HFFc6 (cell line): ENCODE data around the gene RNASE9. TPM values are rescaled to one million over a fixed set of nuclear protein-coding genes. Genes with fewer than 3 reads are reported as not detected.
"Not testable (repeated sequence)": the region's sequence is repeated elsewhere in the genome, so short reads cannot be mapped to it uniquely, and the experiment has no call there.

Experiments used
- DNase-seq: peaks from one replicate; pipeline ENCODE4 v3.0.0-alpha.2; 2018
- H3K27ac Mint-ChIP-seq: 2 replicates; pipeline ENCODE4 v1.8.0; 2020; ENCODE audit warnings: mild to moderate bottlenecking, mixed read lengths
- H3K27me3 Mint-ChIP-seq: 2 replicates; pipeline ENCODE4 v1.8.0; 2021; ENCODE audit warnings: mild to moderate bottlenecking, moderate library complexity, mixed read lengths; ENCODE audit not compliant: insufficient read depth
- H3K36me3 Mint-ChIP-seq: 2 replicates; pipeline ENCODE4 v1.8.0; 2021; ENCODE audit warnings: low read depth, mixed read lengths
- H3K4me1 Mint-ChIP-seq: 2 replicates; pipeline ENCODE4 v1.8.0; 2020; ENCODE audit warnings: low read depth, mixed read lengths
- H3K4me3 Mint-ChIP-seq: 2 replicates; pipeline ENCODE4 v1.8.0; 2020; ENCODE audit warnings: mild to moderate bottlenecking, moderate library complexity, mixed read lengths
- H3K9me3 Mint-ChIP-seq: 2 replicates; pipeline ENCODE4 v1.8.0; 2020; ENCODE audit warnings: mild to moderate bottlenecking, mixed read lengths
- CTCF ChIP-seq: fragments of 200-600 bp; sonication (generic); IDR thresholded peaks from 2 replicates; pipeline ENCODE4 v1.5.0; 2021; ENCODE audit warnings: antibody characterized with exemption, mild to moderate bottlenecking
- total RNA-seq, 6 experiments: library from RNA; stranded (reverse); fragmentation: NEBNext Ultra II Directional; extraction: Animal tissue kit (Norgen Biotek cat#: 25700); gene quantifications; 2 replicates in 1 of 6; 3 replicates in 5 of 6; pipeline ENCODE4 v1.2.3, GENCODE V29; 2021

The RNASE9 gene
- total RNA-seq, 6 experiments from 2014 or later: not detected

GRCh38 chr14:20601522-20601921, 40.7 kb upstream of the RNASE9 start:
- H3K27me3 Mint-ChIP-seq: peaks cover 18% of the 10 kb centered on the region
- H3K36me3 Mint-ChIP-seq: no peaks in the 10 kb centered on the region
- H3K9me3 Mint-ChIP-seq: no peaks in the 10 kb centered on the region
- H3K4me3 Mint-ChIP-seq: no peak overlapping the region
- TF ChIP-seq CTCF: no peak
- no peaks in the 10 kb centered on the region for H3K4me1 Mint-ChIP-seq
- H3K27ac Mint-ChIP-seq: no peak overlapping the region
- DNase-seq: no peak

- no peak for DNase-seq
- no peaks in the 10 kb centered on the region for H3K9me3 Mint-ChIP-seq
- no peaks in the 10 kb centered on the region for H3K36me3 Mint-ChIP-seq
- no peak for TF ChIP-seq CTCF
- H3K4me1 Mint-ChIP-seq: peaks cover 6% of the 10 kb centered on the region; the same call in 1 of the 2 replicates
- no peak overlapping the region for H3K4me3 Mint-ChIP-seq
- peaks cover 22% of the 10 kb centered on the region for H3K27me3 Mint-ChIP-seq
- H3K27ac Mint-ChIP-seq: no peak overlapping the region
Observed at GRCh38 chr14:20597108-20597507, 36.3 kb upstream of the RNASE9 start.

GRCh38 chr14:20595726-20596125, 34.9 kb upstream of the RNASE9 start:
- not testable (repeated sequence) for H3K27ac Mint-ChIP-seq, H3K36me3 Mint-ChIP-seq, DNase-seq, H3K9me3 Mint-ChIP-seq, H3K4me3 Mint-ChIP-seq
- H3K27me3 Mint-ChIP-seq: peaks cover 18% of the 10 kb centered on the region
- H3K4me1 Mint-ChIP-seq: peaks cover 13% of the 10 kb centered on the region; the same call in 1 of the 2 replicates

GRCh38 chr14:20592574-20592973, 31.7 kb upstream of the RNASE9 start:
- TF ChIP-seq CTCF: no peak
- Mint-ChIP-seq H3K36me3 (no peaks in the 10 kb centered on the region), H3K9me3 (no peaks in the 10 kb centered on the region), H3K4me1 (peaks cover 13% of the 10 kb centered on the region; the same call in 1 of the 2 replicates), H3K27ac (no peak overlapping the region), H3K27me3 (peaks cover 11% of the 10 kb centered on the region), H3K4me3 (no peak overlapping the region)
- DNase-seq: no peak

- Mint-ChIP-seq H3K36me3 (no peaks in the 10 kb centered on the region), H3K27ac (no peak within 1 kb of the TSS), H3K27me3 (peaks cover 11% of the 10 kb centered on the region), H3K4me1 (peaks cover 13% of the 10 kb centered on the region; the same call in 1 of the 2 replicates), H3K9me3 (no peaks in the 10 kb centered on the region), H3K4me3 (peak within 1 kb of the TSS; percentile 63)
- no peak for DNase-seq
- no peak for TF ChIP-seq CTCF
Observed at GRCh38 chr14:20591235-20591634, 30.4 kb upstream of the RNASE9 start, which contains the start of gene RNASE12. Gene RNASE12, minus strand, starts transcription at chr14:20591376. Its CDS starts 653 bp downstream, at chr14:20590723.

- Mint-ChIP-seq H3K27me3 (peaks cover 13% of the 10 kb centered on the region), H3K36me3 (no peaks in the 10 kb centered on the region), H3K4me1 (peaks cover 12% of the 10 kb centered on the region; the same call in 1 of the 2 replicates), H3K4me3 (no peak within 1 kb of the TSS), H3K27ac (no peak within 1 kb of the TSS), H3K9me3 (no peaks in the 10 kb centered on the region)
- TF ChIP-seq CTCF: no peak
- no peak for DNase-seq
Observed at GRCh38 chr14:20587489-20588154, 26.8 kb upstream of the RNASE9 start, which contains the start of gene RNASE11. Gene RNASE11, minus strand, starts transcription at chr14:20588001.
